Thyroid gland (tissue), 4 donors: Measurements from ENCODE around the gene CHM. TPM values are rescaled to one million over a fixed set of nuclear protein-coding genes. Genes with fewer than 3 reads are reported as not detected.

Experiments used
- DNase-seq, 2 donors: peaks; one replicate each; pipeline ENCODE4 v3.0.0-alpha.2; 2019
- H3K27ac ChIP-seq, 3 donors: fragments of 200-600 bp; sonication (generic); 1 replicate in 2 of 3; 2 replicates in 1 of 3; pipeline ENCODE4 v1.5.1; 2016 to 2019; ENCODE audit warnings: mild to moderate bottlenecking in 1 of 3, moderate library complexity in 1 of 3
- H3K27me3 ChIP-seq: fragments of 200-600 bp; sonication (generic); one replicate; pipeline ENCODE4 v1.5.1; 2019
- H3K36me3 ChIP-seq, 2 donors: fragments of 200-600 bp; sonication (generic); one replicate each; pipeline ENCODE4 v1.5.1; 2016 to 2019
- H3K4me1 ChIP-seq, 2 donors: fragments of 200-600 bp; sonication (generic); one replicate each; pipeline ENCODE4 v1.5.1; 2017 to 2019
- H3K4me3 ChIP-seq, 3 donors: fragments of 200-600 bp; sonication (generic); replicated peaks in 1 of 3; 1 replicate in 2 of 3; 2 replicates in 1 of 3; pipeline ENCODE4 v1.5.1; 2016; ENCODE audit warnings: mild to moderate bottlenecking in 1 of 3
- H3K9me3 ChIP-seq: fragments of 200-600 bp; sonication (generic); one replicate; pipeline ENCODE4 v1.5.1; 2017
- POLR2A ChIP-seq, 2 donors: fragments of 450-650 bp; IDR thresholded peaks; one replicate each; pipeline ENCODE4 v1.6.1; 2017; ENCODE audit warnings: antibody characterized with exemption in 2 of 2, mild to moderate bottlenecking in 2 of 2, moderate library complexity in 1 of 2
- WGBS, 2 donors: methylation state at CpG; one replicate each; pipeline ENCODE4 v1.1.5; 2017; 5-methylcytosine and 5-hydroxymethylcytosine counted together
- intact Hi-C: fragments of 100-400 bp; cut with DNase I; formaldehyde crosslinking; loops from one replicate; pipeline ENCODE4 v1.15.1; 2023
- total RNA-seq, 4 donors: library from RNA; depleted of rRNA; stranded (reverse); fragments of >200 nt; gene quantifications; one replicate each; pipeline ENCODE4 v1.2.3, GENCODE V29; 2016
- TF ChIP-seq, protein P1 (sequence below), 6 experiments: fragments of 200-600 bp in 3 of 6; fragments of 450-650 bp in 3 of 6; sonication (generic) in 3 of 6; IDR thresholded peaks; one replicate each; pipeline ENCODE4 v1.5.1; 2016 to 2019; ENCODE audit warnings: antibody characterized with exemption in 6 of 6, mild to moderate bottlenecking in 2 of 6, inconsistent platforms in 1 of 6, moderate library complexity in 1 of 6

CHM gene
- total RNA-seq, 4 donors from 2014 or later, result 25.1 to 33.6 (median 30.8) TPM

DNA sequence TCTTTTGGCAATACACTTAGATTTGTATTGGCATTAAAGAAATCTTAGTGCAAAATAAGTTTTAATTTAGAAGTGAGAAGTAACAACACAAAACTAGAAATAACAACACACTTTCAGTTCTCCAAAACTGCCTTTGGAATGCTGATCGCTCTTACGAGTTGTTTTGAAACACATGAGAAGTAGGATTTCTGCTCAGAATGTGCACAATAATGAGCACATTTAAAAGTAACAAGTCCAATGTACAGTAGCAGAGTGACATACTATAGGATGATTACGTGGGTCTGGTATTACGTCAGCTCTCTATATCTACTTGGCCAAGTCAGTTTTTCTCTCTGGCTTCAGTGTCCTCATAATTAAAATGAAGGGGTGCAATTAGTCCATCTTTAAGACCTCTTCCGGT lies 164.8 kb downstream of the CHM start:
- Histone ChIP-seq H3K9me3 (no peaks in the 10 kb centered on the region), H3K4me3 (no peak overlapping the region), H3K4me1 (no peaks in the 10 kb centered on the region), H3K27me3 (no peaks in the 10 kb centered on the region), H3K36me3 (no peaks in the 10 kb centered on the region), H3K27ac (no peak overlapping the region)
- intact Hi-C loops, result no loop called here
- TF ChIP-seq, protein P1, sequence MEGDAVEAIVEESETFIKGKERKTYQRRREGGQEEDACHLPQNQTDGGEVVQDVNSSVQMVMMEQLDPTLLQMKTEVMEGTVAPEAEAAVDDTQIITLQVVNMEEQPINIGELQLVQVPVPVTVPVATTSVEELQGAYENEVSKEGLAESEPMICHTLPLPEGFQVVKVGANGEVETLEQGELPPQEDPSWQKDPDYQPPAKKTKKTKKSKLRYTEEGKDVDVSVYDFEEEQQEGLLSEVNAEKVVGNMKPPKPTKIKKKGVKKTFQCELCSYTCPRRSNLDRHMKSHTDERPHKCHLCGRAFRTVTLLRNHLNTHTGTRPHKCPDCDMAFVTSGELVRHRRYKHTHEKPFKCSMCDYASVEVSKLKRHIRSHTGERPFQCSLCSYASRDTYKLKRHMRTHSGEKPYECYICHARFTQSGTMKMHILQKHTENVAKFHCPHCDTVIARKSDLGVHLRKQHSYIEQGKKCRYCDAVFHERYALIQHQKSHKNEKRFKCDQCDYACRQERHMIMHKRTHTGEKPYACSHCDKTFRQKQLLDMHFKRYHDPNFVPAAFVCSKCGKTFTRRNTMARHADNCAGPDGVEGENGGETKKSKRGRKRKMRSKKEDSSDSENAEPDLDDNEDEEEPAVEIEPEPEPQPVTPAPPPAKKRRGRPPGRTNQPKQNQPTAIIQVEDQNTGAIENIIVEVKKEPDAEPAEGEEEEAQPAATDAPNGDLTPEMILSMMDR (IDR thresholded peaks at IDR 0.05), result no peak
- no peak for TF ChIP-seq POLR2A (IDR thresholded peaks at IDR 0.05)
- DNase-seq, result no peak
- WGBS, 2 donors, result 90 to 91% methylated on average over 5 of the region's 5 CpGs

DNA sequence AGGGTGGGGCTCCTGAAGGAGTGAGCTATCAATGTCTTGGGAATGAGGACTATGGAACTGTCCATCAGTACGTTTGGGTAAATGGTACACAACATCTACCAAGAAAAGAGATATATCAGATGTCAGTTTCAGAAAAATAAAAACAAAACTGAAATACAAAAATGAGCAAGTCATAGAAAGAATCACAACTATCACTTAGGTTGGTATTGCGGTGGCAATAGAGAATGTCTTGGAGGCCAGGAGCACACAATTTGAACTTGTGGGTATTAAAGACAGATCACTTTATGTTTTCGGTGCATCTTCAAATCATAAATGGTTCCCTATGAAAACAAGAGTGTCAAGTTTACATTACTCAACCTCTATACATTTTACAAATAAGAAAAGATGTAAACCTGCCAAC lies 176.8 kb downstream of the CHM start:
- no peaks in the 10 kb centered on the region for H3K9me3 ChIP-seq
- H3K4me3 ChIP-seq, result no peak overlapping the region
- H3K27ac ChIP-seq, result no peak overlapping the region
- intact Hi-C loops, result no loop called here
- TF ChIP-seq, protein P1 (IDR thresholded peaks at IDR 0.05), result no peak
- no peak for TF ChIP-seq POLR2A (IDR thresholded peaks at IDR 0.05)
- no peak for DNase-seq
- peaks cover 0 to 6% of the 10 kb centered on the region in 2 donors for H3K36me3 ChIP-seq
- H3K4me1 ChIP-seq, result no peaks in the 10 kb centered on the region
- WGBS, 2 donors, result 93 to 100% methylated on average over 3 of the region's 3 CpGs
- no peaks in the 10 kb centered on the region for H3K27me3 ChIP-seq

DNA sequence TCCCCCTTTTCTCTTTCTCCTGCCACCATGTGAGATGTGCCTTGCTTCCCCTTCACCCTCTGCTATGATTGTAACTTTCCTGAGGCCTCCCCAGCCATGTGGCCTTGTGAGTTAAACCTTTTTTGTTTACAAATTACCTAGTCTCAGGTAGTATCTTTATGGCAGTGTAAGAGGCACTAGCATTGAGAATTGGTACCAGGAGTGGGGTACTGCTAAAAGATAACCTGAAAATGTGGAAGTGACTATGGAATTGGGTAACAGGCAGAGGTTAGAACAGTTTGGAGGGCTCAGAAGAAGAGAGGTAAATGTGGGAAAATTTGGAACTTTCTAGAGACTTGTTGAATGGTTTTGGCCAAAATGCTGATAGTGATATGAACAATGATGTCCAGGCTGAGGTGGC lies 182.0 kb downstream of the CHM start:
- Histone ChIP-seq H3K27me3 (no peaks in the 10 kb centered on the region), H3K4me3 (no peak overlapping the region), H3K36me3 (peaks cover 0 to 7% of the 10 kb centered on the region in 2 donors), H3K27ac (no peak overlapping the region), H3K4me1 (no peaks in the 10 kb centered on the region), H3K9me3 (no peaks in the 10 kb centered on the region)
- TF ChIP-seq, protein P1 (IDR thresholded peaks at IDR 0.05), result no peak
- no peak for TF ChIP-seq POLR2A (IDR thresholded peaks at IDR 0.05)
- no peak for DNase-seq
- intact Hi-C loops, result no loop called here

- H3K4me1 ChIP-seq, result no peaks in the 10 kb centered on the region
- DNase-seq, result no peak
- intact Hi-C loops, result no loop called here
These were observed 187.9 kb downstream of the CHM start for GRCh38 chrX:85859426-85859825.

DNA sequence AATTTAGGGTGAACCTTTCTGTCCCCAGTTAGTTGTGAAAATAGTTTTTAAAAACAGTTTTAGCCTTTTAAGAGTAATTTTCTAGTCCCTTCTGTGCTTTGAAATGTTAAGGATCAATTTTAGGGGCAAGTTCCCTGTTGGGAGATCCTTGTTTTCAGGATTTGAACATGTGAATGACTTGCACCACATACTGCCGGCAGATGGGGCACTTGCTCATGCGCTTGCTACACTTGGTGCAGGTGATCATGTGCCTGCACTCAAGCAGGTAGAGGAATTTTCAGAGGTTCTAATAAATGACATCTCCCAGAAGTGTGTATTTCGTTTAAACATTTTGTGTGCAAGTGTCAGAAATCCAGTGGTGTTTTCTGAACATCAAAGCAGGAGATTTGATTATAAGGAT lies 195.9 kb downstream of the CHM start:
- H3K27me3 ChIP-seq, result no peaks in the 10 kb centered on the region
- no peaks in the 10 kb centered on the region for H3K36me3 ChIP-seq
- H3K4me1 ChIP-seq, result no peaks in the 10 kb centered on the region
- WGBS, 2 donors, result 33 to 38% methylated on average over 3 of the region's 3 CpGs
- DNase-seq, result peak; percentile 49 to 58
- TF ChIP-seq, protein P1 (IDR thresholded peaks at IDR 0.05), result peak in 4 of 6 experiments; percentile 11 to 49 (median 42)
- no peak for TF ChIP-seq POLR2A (IDR thresholded peaks at IDR 0.05)
- H3K4me3 ChIP-seq, result no peak overlapping the region
- intact Hi-C loops, result no loop called here
- no peaks in the 10 kb centered on the region for H3K9me3 ChIP-seq
- no peak overlapping the region for H3K27ac ChIP-seq

More at GRCh38 chrX:85859426-85859825, 187.9 kb downstream of the CHM start:
- Histone ChIP-seq H3K4me3 (no peak overlapping the region), H3K27me3 (no peaks in the 10 kb centered on the region), H3K9me3 (no peaks in the 10 kb centered on the region), H3K27ac (no peak overlapping the region), H3K36me3 (no peaks in the 10 kb centered on the region)
- TF ChIP-seq POLR2A (IDR thresholded peaks at IDR 0.05), result no peak
- TF ChIP-seq, protein P1 (IDR thresholded peaks at IDR 0.05), result no peak
